CD4-positive, alpha-beta T cell treated with Interferon alpha-2 for 1 hour (primary cell): ENCODE measurements around the gene HIBCH.
"Not testable (repeated sequence)": the region's sequence is repeated elsewhere in the genome, so short reads cannot be mapped to it uniquely, and the experiment has no call there.

Source experiments
- DNase-seq, 2 donors: peaks; one replicate each; pipeline ENCODE4 v3.0.0-alpha.2; 2020 to 2022

The HIBCH gene, protein sequence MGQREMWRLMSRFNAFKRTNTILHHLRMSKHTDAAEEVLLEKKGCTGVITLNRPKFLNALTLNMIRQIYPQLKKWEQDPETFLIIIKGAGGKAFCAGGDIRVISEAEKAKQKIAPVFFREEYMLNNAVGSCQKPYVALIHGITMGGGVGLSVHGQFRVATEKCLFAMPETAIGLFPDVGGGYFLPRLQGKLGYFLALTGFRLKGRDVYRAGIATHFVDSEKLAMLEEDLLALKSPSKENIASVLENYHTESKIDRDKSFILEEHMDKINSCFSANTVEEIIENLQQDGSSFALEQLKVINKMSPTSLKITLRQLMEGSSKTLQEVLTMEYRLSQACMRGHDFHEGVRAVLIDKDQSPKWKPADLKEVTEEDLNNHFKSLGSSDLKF

GRCh38 chr2:190319555-190320498 lies at the start of gene HIBCH:
Gene HIBCH, minus strand, starts transcription at chr2:190319826. Its CDS starts 76 bp downstream, at chr2:190319750.
- DNase-seq: peak; percentile 80 to 86

DNA sequence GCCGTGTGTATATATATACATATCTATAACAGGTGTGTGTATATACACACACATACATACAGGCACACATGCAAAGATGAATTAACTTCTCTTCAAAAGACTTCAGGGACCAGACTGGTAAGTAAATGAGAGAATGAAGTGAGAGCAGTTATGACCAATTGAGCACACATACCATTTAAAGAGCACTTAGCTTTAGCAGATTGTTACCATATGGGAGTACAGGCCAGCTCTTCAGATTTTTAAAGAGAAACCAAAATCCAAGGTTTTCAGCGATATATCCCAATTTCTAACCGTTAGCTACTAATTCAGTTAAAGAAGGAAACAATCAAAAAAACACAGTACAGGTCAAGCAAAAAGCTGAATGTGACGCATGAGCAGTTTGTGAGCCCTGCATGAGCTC lies 47.5 kb upstream of the HIBCH start:
- no peak for DNase-seq

DNA sequence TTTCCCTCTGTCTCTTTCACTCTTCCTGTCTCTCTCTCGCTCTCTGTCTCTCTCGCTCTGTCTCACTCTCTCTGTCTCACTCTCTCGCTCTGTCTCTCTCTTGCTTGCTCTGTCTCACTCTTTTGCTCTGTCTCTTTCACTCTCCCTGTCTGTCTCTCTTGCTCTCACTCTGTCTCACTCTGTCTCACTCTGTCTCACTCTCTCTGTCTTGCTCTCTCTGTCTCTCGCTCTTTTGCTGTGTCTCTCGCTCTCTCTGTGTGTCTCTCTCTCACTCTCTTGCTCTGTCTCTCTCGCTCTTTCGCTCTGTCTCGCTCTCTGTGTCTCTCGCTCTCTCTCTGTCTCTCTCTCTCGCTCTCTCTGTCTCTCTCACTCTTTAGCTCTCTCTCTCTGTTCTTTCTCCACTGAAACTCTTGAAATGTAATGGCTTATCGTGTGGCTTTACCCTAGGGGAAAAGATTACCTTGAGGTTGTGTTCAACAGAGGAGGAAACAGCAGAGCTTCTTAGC lies 46.7 kb upstream of the HIBCH start:
- DNase-seq: no peak

DNA sequence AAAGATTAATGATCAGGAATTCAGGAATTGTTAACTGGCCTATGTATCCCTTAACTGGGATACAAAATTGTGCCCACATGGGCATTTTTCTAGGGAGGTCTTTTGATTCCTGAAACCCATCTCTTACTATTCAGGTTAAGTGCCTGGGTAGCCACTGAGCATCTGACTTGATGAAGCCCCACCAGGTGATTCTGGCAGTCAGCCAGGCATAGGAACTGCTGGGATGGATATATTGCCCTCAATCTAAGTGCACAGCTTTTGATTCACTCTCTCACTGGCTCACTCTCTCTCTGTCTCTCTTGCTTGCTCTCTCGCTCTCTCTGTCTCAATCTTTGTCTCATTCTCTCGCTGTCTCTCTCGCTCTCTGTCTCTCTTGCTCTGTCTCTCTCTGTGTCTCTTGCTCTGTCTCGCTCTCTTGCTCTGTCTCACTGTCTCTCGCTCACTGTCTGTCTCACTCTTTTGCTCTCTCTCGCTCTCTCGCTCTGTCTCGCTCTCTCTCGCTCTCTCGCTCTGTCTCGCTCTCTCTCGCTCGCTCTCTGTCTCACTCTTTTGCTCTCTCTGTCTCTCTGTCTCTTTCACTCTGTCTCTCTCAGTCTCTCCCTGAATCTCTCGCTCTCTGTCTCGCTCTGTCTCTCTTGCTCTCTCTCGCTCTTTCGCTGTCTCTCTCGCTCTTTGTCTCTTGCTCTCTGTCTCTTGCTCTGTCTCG lies 46.0 kb upstream of the HIBCH start:
- DNase-seq: no peak

DNA sequence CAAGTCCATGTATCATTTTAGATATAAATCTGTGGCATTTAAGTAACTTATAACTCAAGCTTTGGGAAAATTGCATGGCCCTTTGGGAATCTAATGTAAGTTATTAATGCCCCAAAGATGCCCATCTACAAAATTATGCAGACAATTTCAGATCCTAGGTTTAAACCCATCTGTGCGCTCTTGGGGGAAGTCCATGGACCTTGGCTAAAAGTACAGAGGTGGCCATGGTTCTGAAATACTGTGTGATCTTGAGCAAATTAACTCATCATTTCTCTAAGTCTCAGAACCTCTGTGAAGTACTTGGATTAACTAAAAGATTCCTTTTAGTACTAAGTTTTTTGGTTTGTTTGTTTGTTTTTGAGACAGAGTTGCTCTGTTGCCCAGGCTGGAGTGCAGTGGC lies 43.3 kb upstream of the HIBCH start:
- DNase-seq: no peak

DNA sequence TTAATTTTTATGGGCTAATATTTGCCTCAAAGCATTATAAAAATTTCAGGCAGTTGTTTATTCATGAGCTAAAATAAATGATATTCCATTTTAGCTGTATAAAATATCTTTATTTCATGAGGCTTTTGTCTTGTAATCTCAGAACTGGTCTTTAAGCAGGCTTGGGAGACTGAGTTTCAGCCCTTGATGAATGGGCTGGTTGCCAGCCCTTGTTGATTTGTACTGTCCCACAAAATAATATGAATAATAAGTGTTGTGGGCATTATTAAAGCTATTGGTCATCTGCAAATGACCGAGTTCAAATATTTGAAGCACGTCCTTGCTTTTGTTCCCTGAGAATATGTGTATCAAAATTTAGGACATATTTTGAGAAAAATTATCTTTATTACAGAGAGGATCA lies 41.9 kb upstream of the HIBCH start:
- no peak for DNase-seq

- DNase-seq: no peak
These were observed 41.3 kb upstream of the HIBCH start for GRCh38 chr2:190360965-190361364.

DNA sequence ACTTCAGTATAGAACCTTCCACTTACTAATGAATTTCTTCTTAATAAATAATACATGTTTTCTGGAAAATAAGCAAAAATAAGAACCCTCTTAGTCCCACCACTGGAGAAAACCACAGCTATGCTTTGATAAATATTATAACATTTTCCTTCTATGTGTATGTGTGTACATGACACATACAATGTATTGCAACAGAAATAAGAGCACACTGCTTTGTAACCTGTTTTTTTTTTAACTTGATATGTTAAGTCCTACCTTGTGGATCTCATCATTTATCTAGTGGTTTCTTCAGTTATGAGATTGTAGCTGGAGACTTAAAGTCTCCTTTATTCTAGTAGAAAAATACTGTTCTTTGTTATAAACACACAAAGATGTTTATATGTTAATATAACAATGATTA lies 40.9 kb upstream of the HIBCH start:
- no peak for DNase-seq

- DNase-seq: not testable (repeated sequence)
These were observed 39.2 kb upstream of the HIBCH start for GRCh38 chr2:190358655-190359448.

DNA sequence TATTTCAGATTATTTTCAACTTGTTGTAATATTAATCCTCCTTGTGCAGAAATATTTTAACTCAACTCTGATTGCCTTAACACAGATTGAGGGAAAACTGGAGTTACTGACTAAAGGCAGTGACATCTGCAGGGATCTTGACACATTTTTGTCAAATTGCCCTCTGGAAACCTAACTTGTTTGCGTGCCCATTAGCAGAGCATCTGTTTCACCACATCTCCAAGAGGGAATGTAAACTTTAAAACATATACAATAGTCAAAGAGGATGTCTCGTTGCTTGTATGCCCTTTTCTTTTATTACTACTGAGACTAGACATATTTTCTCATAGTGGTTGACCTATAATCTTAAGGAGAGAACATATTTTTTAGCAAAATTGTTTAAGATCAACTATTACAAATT lies 38.0 kb upstream of the HIBCH start:
- no peak for DNase-seq

DNA sequence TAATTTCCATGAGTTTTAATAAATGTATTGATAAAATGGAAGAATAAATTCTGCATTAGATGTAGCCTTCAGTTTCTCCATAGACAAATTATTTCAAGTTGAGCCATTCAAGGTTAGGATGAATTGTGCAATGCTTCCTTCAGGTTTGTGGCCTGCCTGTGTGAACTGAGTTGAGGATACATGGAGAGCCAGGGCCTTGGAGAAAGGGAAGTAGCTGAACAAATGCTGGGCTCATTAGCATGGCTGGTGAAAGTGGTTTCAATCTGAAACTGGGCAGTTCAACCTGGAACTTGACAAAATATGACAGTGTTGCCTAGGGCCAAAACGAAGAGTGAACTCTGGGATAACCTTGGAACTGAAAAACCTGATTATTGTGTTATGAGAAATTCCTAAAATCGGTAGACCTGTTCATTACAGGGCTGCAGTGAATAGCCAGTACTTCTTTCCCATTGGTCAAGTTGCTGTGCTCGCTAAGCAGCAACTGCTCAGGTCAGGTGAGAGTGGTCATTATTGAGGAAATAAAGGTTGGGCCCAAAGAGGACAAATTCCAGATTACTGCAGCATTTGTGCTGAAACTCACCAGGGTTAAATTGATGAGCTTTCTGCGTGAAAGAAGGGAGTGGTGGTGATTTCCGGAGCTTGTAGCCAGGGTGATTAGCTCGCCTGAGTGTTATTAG lies 36.5 kb upstream of the HIBCH start:
- DNase-seq: no peak

- DNase-seq: no peak
These were observed 34.5 kb upstream of the HIBCH start for GRCh38 chr2:190354003-190354690.

GRCh38 chr2:190353537-190353899 lies 33.9 kb upstream of the HIBCH start:
- no peak for DNase-seq

DNA sequence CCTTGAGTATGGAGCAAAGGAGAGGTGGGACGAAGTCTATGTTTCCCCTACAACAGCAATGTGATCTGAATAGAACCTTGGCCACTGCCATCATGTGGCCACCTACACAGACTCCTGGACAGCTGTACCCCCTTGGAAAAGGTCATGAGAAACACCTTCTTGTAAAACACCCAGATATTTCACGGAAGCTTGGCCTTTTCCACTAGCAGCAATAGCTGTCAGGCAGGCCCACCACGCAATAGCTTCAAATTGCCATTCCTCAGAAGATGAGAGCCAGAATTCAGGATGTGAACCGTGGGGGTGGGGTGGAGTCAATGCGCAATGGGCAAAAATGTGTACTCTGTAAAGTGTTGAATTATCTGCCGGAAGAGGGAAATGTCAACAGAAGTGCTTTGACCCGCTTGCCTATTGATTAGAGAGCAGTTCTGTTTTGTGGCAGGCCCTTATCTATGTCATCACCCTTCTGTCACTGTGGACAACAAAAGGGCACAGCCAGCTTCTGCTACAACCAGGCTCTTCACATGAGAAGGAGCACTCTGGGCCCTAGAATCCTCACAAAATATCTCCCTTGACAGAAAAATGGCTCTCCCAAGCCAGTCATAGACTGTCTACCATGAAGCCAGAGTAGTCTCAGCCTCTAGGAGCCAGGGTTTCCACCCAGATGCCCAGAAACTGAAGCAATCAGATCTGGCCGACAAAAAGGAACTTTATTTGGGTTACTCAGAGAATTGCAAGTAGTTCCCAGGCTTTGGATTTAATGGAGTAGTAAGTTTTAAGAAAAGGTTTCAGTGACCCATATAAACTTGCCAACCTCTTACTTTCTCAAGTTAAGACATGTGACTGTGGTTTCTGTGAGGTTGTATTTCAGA lies 33.3 kb upstream of the HIBCH start:
- DNase-seq: no peak

DNA sequence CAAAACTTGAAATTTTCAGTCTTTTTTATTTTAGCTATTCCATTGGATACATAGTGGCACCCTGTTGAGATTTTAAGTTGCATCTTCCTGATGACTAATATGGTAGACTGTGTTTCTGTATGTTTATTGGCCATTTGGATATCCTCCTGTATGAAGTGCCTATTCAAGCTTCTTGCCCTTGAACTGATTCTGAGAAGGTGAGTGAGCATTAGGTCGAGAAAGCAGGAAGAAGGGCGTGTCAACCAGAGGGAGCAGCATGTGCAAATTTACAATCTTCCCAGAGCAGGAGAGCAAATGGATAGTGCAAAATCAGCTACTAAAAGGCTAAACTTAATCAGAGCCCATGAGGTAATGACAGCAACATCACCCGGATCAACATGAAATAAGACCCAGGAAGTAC lies 32.3 kb upstream of the HIBCH start:
- DNase-seq: no peak

DNA sequence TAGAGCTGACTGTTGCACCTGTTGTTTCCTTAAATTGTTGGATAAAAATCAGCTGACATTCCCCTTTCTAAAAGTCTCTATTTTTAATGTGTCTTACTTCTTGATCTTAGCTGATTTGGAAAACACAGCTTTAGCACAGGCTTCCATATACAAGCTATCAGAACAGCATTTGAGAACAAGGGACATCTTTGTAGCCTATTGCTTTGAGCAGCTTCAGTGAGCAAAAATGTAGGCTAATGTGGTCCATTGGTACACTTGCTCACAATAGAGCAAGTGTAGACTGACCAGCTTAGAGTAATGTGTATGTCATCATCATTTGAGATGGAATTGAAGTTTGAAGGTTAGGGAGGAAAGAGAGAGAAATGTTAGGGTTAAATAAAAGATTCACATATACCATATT lies 30.7 kb upstream of the HIBCH start:
- no peak for DNase-seq

GRCh38 chr2:190344276-190344827 lies 24.7 kb upstream of the HIBCH start:
- DNase-seq: peak; percentile 11 to 28

DNA sequence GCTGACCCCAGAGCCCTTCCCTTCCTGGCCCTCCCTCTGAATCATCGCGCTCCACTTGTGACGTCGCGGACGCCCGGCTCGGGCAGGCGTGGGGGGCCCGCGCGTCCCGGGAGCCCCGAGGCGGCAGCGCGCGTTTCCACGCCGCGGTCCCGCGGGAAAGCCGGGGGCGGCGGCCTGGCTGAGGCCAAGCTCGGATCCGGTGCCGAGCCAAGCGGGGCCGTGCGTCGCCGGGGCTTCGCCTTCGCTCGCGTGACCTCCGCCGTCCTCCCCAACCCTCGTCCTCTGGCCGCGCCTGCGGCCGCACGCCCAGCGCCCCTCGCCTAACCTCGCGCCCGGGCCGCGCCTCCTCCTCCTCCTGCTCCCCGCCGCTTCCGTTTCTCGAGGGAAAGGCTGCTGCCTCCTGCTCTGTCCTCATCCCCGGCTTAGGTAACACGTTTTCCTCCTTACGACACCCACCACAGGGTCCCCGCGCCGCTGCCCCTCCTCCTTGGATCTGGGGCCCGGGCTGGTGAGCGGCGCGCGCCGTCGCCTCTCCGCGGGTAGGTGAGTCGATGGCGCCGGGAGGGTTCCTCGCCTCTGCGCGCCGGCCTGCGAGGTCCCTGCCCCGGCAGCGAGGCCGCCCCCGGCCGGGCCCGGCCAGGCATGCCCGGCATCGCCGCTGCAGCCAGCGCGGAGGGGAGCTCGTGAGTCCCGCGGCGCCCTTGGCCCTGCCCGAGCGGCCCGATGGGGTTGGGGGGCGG lies 24.1 kb upstream of the HIBCH start, which contains the start of gene INPP1:
INPP1 (plus strand) TSS at position 54 of the 740 bp plus-strand sequence. CDS start 16,514 bp downstream, outside the sequence.
- DNase-seq: peak; percentile 38 to 52

- peak in 1 of 2 donors; percentile 36 for DNase-seq
These were observed 23.5 kb upstream of the HIBCH start for GRCh38 chr2:190343089-190343535.
